ENCODE data around the gene PACS2. TPM values are rescaled to one million over a fixed set of nuclear protein-coding genes. Genes with fewer than 3 reads are reported as not detected.

Gene PACS2
- total and polyA plus RNA-seq, 2 of the 4 experiments (the other 2 are of a cell fraction): 15.6 to 32.2 TPM

- Histone ChIP-seq H3K18ac (ENCODE audit: low read depth, low read length) (peak within 1 kb of the TSS; percentile 91), H4K20me1 (ENCODE audit: insufficient read depth, low read length) (peaks cover 7% of the 10 kb centered on the region), H3K4me2 (ENCODE audit: low read depth, low read length) (peak within 1 kb of the TSS; percentile 90), H2BK15ac (ENCODE audit: low read depth, low read length) (peak within 1 kb of the TSS; percentile 99; the same call in 2 of the 3 replicates), H2AK5ac (ENCODE audit: low read depth, low read length) (peak within 1 kb of the TSS; percentile 96), H3K4me3 (ENCODE audit: insufficient read depth, low read depth, low read length) (peak within 1 kb of the TSS; percentile 96), H3K9ac (ENCODE audit: low read depth, low read length) (peak within 1 kb of the TSS; percentile 95), H2BK120ac (ENCODE audit: low read depth, low read length) (peak within 1 kb of the TSS; percentile 96), H3K4ac (ENCODE audit: low read depth, low read length) (peak within 1 kb of the TSS; percentile 100), H2BK5ac (ENCODE audit: low read depth, low read length, poor library complexity, severe bottlenecking) (peak within 1 kb of the TSS; percentile 96), H3K27me3 (ENCODE audit: control insufficient read depth, insufficient read depth, low read length) (no peaks in the 10 kb centered on the region), H2AK9ac (replicated peaks; ENCODE audit: low read depth, low read length, poor library complexity) (peak within 1 kb of the TSS; percentile 99), H3K4me1 (ENCODE audit: control insufficient read depth, insufficient read depth, low read length) (peaks cover 7% of the 10 kb centered on the region), H2BK20ac (ENCODE audit: low read depth, low read length) (0 out of 2 replicates have a peak within 1 kb of the TSS, but pooled peaks have one; percentile 60), H3K23ac (ENCODE audit: low read depth, low read length) (peak within 1 kb of the TSS; percentile 93; the same call in 1 of the 2 replicates), H3K9me3 (ENCODE audit: control insufficient read depth, insufficient read depth, low read length) (no peaks in the 10 kb centered on the region), H3K56ac (ENCODE audit: extremely low read depth, insufficient read depth, low read length) (peak within 1 kb of the TSS; percentile 60), H3K27ac (ENCODE audit: insufficient read depth, low read length) (peak within 1 kb of the TSS; percentile 99), H3K14ac (replicated peaks; ENCODE audit: low read depth, low read length) (peak within 1 kb of the TSS; percentile 100), H4K5ac (ENCODE audit: low read depth, low read length) (peak within 1 kb of the TSS; percentile 96), H3K79me1 (ENCODE audit: low read depth in 1 of 2, low read length in 2 of 2) (peaks cover 9 to 31% of the 10 kb centered on the region in 2 experiments), H4K8ac (ENCODE audit: low read depth in 2 of 2, low read length in 2 of 2) (peak within 1 kb of the TSS; percentile 98 to 99), H3K36me3 (ENCODE audit: control insufficient read depth, insufficient read depth, low read length) (no peaks in the 10 kb centered on the region), H2AFZ (replicated peaks; ENCODE audit: low read length, poor library complexity) (peak within 1 kb of the TSS; percentile 100), H3K9me1 (ENCODE audit: insufficient read depth, low read length) (peaks cover 8% of the 10 kb centered on the region; the same call in 1 of the 2 replicates), H4K91ac (ENCODE audit: insufficient read depth, low read depth, low read length) (peak within 1 kb of the TSS; percentile 97)
- intact Hi-C loops (cut with micrococcal nuclease): no loop called here
- no TSS peak for BruUV-seq (replicated peaks)
- ChIA-PET POLR2A (ENCODE audit: unreplicated experiment) (interaction anchor here (1.1 to 1.5 kb wide), 2 partner anchors 8 to 14 kb away, joined by 5 to 7 read pairs; partner anchors contain the start of gene PACS2), CTCF (no interaction called here)
- 1% methylated on average over 45 of the region's 90 CpGs; no CpG with 5 or more reads in 1 of the 2 experiments for WGBS, 2 experiments (ENCODE audit: extremely low coverage in 2 of 2, insufficient read length in 1 of 2)
- in situ Hi-C loops (cut with MboI; ENCODE audit: low sequenced_read_pairs): no loop called here
- peak; percentile 95 for ATAC-seq (ENCODE audit: low read depth)
- DNase-seq: peak; percentile 86
- dilution Hi-C loops (cut with HindIII; ENCODE audit: low sequenced_read_pairs, unreplicated experiment): no loop called here
- TF ChIP-seq RAD21 (IDR thresholded peaks at IDR 0.05; ENCODE audit: low read length) (no peak), RFX5 (IDR thresholded peaks at IDR 0.05; ENCODE audit: low read depth, low read length) (no peak), SMC3 (IDR thresholded peaks at IDR 0.05; ENCODE audit: low read depth, low read length) (no peak), ELK1 (IDR thresholded peaks at IDR 0.05; ENCODE audit: borderline replicate concordance, low read depth, low read length) (no peak), CHD1 (IDR thresholded peaks at IDR 0.05; ENCODE audit: low read depth, low read length) (no peak), FOS (IDR thresholded peaks at IDR 0.05; ENCODE audit: low read depth, low read length) (no peak), RCOR1 (IDR thresholded peaks at IDR 0.05; ENCODE audit: insufficient replicate concordance, low read length) (no peak), MXI1 (IDR thresholded peaks at IDR 0.05; ENCODE audit: borderline replicate concordance, low read depth, low read length) (no peak), NFE2L2 (IDR thresholded peaks at IDR 0.05; ENCODE audit: low read depth, low read length) (no peak), POLR2A (IDR thresholded peaks at IDR 0.05; ENCODE audit: low read depth, low read length) (no peak; the same call in 1 of the 2 replicates), MAZ (IDR thresholded peaks at IDR 0.05; ENCODE audit: borderline replicate concordance, low read depth, low read length) (no peak; the same call in 1 of the 2 replicates), CEBPB (IDR thresholded peaks at IDR 0.05; ENCODE audit: low read depth, low read length) (no peak), BHLHE40 (IDR thresholded peaks at IDR 0.05; ENCODE audit: low read depth, low read length) (no peak), USF2 (IDR thresholded peaks at IDR 0.05; ENCODE audit: low read depth, low read length) (no peak)
- TF ChIP-seq, protein P1, sequence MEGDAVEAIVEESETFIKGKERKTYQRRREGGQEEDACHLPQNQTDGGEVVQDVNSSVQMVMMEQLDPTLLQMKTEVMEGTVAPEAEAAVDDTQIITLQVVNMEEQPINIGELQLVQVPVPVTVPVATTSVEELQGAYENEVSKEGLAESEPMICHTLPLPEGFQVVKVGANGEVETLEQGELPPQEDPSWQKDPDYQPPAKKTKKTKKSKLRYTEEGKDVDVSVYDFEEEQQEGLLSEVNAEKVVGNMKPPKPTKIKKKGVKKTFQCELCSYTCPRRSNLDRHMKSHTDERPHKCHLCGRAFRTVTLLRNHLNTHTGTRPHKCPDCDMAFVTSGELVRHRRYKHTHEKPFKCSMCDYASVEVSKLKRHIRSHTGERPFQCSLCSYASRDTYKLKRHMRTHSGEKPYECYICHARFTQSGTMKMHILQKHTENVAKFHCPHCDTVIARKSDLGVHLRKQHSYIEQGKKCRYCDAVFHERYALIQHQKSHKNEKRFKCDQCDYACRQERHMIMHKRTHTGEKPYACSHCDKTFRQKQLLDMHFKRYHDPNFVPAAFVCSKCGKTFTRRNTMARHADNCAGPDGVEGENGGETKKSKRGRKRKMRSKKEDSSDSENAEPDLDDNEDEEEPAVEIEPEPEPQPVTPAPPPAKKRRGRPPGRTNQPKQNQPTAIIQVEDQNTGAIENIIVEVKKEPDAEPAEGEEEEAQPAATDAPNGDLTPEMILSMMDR (conservative IDR thresholded peaks at IDR 0.05; ENCODE audit: low read depth, low read length): no peak
Observed at GRCh38 chr14:105300542-105301102, 13.9 kb upstream of the PACS2 start, which contains the start of gene BRF1. TSS of gene BRF1 (minus strand) at chr14:105301001. CDS start at chr14:105300629, 372 bp downstream.

Measured in IMR-90 (cell line).